Fibroblast of the aortic adventitia (primary cell): Measurements from ENCODE around the gene HTRA3. TPM values are rescaled to one million over a fixed set of nuclear protein-coding genes. Genes with fewer than 3 reads are reported as not detected.

Source experiments
- DNase-seq: peaks from one replicate; pipeline ENCODE4 v3.0.0-alpha.2; 2010; ENCODE audit warnings: low read depth
- H3K4me3 ChIP-seq: 2 replicates; pipeline ENCODE4 v1.5.1; 2011; ENCODE audit warnings: low read depth, mild to moderate bottlenecking, control low read depth, low read length, moderate library complexity
- CTCF ChIP-seq: IDR thresholded peaks from 2 replicates; pipeline ENCODE4 v1.5.1; 2011; ENCODE audit warnings: mild to moderate bottlenecking, low read length, control low read depth, inconsistent platforms; ENCODE audit not compliant: insufficient read depth
- total RNA-seq: library from RNA; depleted of rRNA; stranded (reverse); fragments of >200 nt; gene quantifications from 2 replicates; pipeline ENCODE4 v1.2.3, GENCODE V29; 2012; ENCODE audit warnings: low replicate concordance

HTRA3 gene
- total RNA-seq, 1 donor, result 7.6 TPM

- DNase-seq, result no peak
- H3K4me3 ChIP-seq, result no peak overlapping the region
- TF ChIP-seq CTCF, result no peak
Observed at GRCh38 chr4:8277356-8278008, 7.9 kb downstream of the HTRA3 start.

- no peak for TF ChIP-seq CTCF
- no peak overlapping the region for H3K4me3 ChIP-seq
- no peak for DNase-seq
Observed at GRCh38 chr4:8278009-8278395, 8.4 kb downstream of the HTRA3 start.

- no peak overlapping the region for H3K4me3 ChIP-seq
- peak; percentile 88 for DNase-seq
- TF ChIP-seq CTCF, result no peak
Observed at GRCh38 chr4:8278421-8279287, 9.1 kb downstream of the HTRA3 start.

GRCh38 chr4:8279321-8280157, 10.0 kb downstream of the HTRA3 start:
- no peak for DNase-seq
- H3K4me3 ChIP-seq, result no peak overlapping the region
- TF ChIP-seq CTCF, result no peak

- no peak for DNase-seq
- no peak for TF ChIP-seq CTCF
Observed at GRCh38 chr4:8280158-8280875, 10.8 kb downstream of the HTRA3 start.

GRCh38 chr4:8280876-8281440, 11.4 kb downstream of the HTRA3 start:
- TF ChIP-seq CTCF, result no peak
- no peak for DNase-seq
- H3K4me3 ChIP-seq, result no peak overlapping the region

More at GRCh38 chr4:8280158-8280875, 10.8 kb downstream of the HTRA3 start:
- no peak overlapping the region for H3K4me3 ChIP-seq
